Lower leg skin (tissue), 3 donors: Measurements from ENCODE around the gene F2R.

ENCODE experiments used
- CTCF ChIP-seq, 3 donors: fragments of 450-650 bp; IDR thresholded peaks; one replicate each; pipeline ENCODE4 v1.5.1; 2016; ENCODE audit warnings: antibody characterized with exemption in 3 of 3, mild to moderate bottlenecking in 3 of 3, moderate library complexity in 2 of 3
- POLR2A ChIP-seq, 2 donors: fragments of 450-650 bp; IDR thresholded peaks; one replicate each; pipeline ENCODE4 v1.6.1; 2016 to 2017; ENCODE audit warnings: antibody characterized with exemption in 2 of 2, mild to moderate bottlenecking in 1 of 2, moderate library complexity in 1 of 2

GRCh38 chr5:76765249-76765648 lies 49.3 kb downstream of the F2R start:
- TF ChIP-seq CTCF (IDR thresholded peaks at IDR 0.05) = no peak
- TF ChIP-seq POLR2A (IDR thresholded peaks at IDR 0.05) = no peak
